ENCODE measurements around the gene MCUB. TPM values are rescaled to one million over a fixed set of nuclear protein-coding genes. Genes with fewer than 3 reads are reported as not detected.

MCUB gene
- total and polyA plus RNA-seq, 3 donors from 2014 or later: 7.7 to 23.4 (median 20.1) TPM

DNA sequence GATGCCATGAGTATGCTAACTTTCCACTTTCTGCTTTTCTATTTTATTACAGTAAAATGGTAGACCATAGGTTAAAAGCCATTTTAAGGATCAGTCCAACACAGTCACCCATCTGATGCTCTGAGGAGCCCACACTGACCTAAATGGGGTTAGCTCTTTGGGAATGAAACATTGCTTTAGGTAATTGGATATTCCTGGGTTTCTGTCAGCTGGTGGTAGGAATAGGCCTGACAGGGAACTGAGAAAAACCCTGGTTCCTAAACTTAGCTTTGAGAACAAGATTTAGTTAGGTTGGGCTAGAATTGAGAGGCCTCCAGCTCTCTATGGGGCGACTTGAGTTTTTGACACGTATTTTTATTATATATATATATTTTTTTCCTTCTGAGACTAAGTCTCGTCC lies 40.4 kb downstream of the MCUB start:
- H3K4me3 ChIP-seq: no peak overlapping the region

DNA sequence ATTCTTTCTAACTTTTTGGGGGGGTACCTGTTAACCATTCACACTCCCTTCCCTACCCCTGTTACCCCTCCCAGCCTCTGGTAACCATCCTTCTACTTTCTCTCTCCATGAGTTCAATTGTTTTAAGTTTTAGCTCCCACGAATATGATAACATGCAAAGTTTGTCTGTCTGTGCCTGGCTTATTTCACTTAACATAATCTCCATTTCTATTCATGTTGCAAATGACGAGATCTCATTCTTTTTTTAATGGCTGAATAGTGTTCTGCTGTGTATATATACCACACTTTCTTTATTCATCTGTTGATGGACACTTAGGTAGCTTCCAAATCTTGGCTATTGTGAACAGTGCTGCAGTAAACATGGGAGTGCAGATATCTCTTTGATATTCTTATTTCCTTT lies 41.3 kb downstream of the MCUB start:
- 85 to 88% methylated on average over 2 of the region's 2 CpGs for WGBS, 2 donors
- H3K27ac ChIP-seq: no peak overlapping the region
- TF ChIP-seq POLR2A (IDR thresholded peaks at IDR 0.05): no peak
- TF ChIP-seq, protein P1, sequence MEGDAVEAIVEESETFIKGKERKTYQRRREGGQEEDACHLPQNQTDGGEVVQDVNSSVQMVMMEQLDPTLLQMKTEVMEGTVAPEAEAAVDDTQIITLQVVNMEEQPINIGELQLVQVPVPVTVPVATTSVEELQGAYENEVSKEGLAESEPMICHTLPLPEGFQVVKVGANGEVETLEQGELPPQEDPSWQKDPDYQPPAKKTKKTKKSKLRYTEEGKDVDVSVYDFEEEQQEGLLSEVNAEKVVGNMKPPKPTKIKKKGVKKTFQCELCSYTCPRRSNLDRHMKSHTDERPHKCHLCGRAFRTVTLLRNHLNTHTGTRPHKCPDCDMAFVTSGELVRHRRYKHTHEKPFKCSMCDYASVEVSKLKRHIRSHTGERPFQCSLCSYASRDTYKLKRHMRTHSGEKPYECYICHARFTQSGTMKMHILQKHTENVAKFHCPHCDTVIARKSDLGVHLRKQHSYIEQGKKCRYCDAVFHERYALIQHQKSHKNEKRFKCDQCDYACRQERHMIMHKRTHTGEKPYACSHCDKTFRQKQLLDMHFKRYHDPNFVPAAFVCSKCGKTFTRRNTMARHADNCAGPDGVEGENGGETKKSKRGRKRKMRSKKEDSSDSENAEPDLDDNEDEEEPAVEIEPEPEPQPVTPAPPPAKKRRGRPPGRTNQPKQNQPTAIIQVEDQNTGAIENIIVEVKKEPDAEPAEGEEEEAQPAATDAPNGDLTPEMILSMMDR (IDR thresholded peaks at IDR 0.05): no peak
- H3K4me1 ChIP-seq: no peaks in the 10 kb centered on the region
- H3K4me3 ChIP-seq: no peak overlapping the region
- DNase-seq: no peak
- no peaks in the 10 kb centered on the region for H3K9me3 ChIP-seq
- H3K27me3 ChIP-seq: no peaks in the 10 kb centered on the region
- intact Hi-C loops (cut with DNase I; ENCODE audit: low total_unique reads): no loop called here
- H3K36me3 ChIP-seq (ENCODE audit: low read depth, missing control alignments): no peaks in the 10 kb centered on the region

More for the DNA sequence above, 40.4 kb downstream of the MCUB start:
- WGBS, 2 donors: 92 to 93% methylated on average over 3 of the region's 3 CpGs
- DNase-seq: no peak
- Histone ChIP-seq H3K27ac (no peak overlapping the region), H3K36me3 (ENCODE audit: low read depth, missing control alignments) (no peaks in the 10 kb centered on the region), H3K27me3 (no peaks in the 10 kb centered on the region), H3K4me1 (no peaks in the 10 kb centered on the region), H3K9me3 (no peaks in the 10 kb centered on the region)
- intact Hi-C loops (cut with DNase I; ENCODE audit: low total_unique reads): no loop called here
- TF ChIP-seq, protein P1 (IDR thresholded peaks at IDR 0.05): no peak
- no peak for TF ChIP-seq POLR2A (IDR thresholded peaks at IDR 0.05)

DNA sequence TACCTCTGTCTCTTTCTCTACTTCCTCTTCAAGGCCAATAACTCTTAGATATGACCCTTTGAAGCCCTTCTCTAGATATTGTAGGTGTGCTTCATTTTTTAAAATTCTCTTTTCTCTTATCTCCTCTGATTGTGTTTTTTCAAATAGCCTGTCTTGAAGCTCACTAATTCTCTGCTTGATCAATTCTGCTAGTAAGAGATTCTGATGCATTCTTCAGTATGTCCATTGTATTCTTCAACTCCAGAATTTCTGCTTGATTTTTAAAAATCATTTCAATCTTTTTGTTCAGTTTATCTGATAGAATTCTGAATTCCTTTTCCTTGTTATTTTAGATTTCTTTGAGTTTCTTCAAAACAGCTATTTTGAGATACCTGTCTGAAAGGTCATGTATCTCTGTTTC lies 47.9 kb downstream of the MCUB start:
- Histone ChIP-seq H3K9me3 (no peaks in the 10 kb centered on the region), H3K27ac (no peak overlapping the region), H3K4me1 (no peaks in the 10 kb centered on the region), H3K4me3 (no peak overlapping the region), H3K27me3 (no peaks in the 10 kb centered on the region), H3K36me3 (ENCODE audit: low read depth, missing control alignments) (no peaks in the 10 kb centered on the region)
- DNase-seq: no peak
- intact Hi-C loops (cut with DNase I; ENCODE audit: low total_unique reads): no loop called here
- no peak for TF ChIP-seq POLR2A (IDR thresholded peaks at IDR 0.05)
- TF ChIP-seq, protein P1 (IDR thresholded peaks at IDR 0.05): no peak

DNA sequence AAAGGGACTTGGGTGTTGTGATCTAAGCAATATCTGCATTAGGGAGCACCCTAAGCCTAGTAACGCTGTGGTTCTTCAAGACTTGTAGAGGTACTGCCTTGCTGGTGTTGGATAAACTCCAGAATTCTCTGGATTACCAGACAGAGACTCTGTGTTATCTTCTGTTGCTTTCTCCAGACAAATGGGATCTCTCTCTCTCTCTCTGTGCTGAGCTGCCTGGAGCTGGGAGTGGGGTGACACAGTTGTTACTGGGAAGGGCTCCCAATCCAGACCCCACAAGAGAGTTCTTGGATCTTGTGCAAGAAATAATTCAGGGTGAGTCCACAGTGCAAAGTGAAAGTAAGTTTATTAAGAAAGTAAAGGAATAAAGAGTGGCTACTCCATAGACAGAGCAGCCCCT lies 48.8 kb downstream of the MCUB start:
- TF ChIP-seq, protein P1 (IDR thresholded peaks at IDR 0.05): no peak
- no peak for TF ChIP-seq POLR2A (IDR thresholded peaks at IDR 0.05)
- H3K9me3 ChIP-seq: no peaks in the 10 kb centered on the region
- no peaks in the 10 kb centered on the region for H3K27me3 ChIP-seq
- WGBS, 2 donors: 100% methylated on average over 1 of the region's 1 CpG
- intact Hi-C loops (cut with DNase I; ENCODE audit: low total_unique reads): no loop called here
- H3K27ac ChIP-seq: no peak overlapping the region
- H3K4me1 ChIP-seq: no peaks in the 10 kb centered on the region
- DNase-seq: no peak
- H3K4me3 ChIP-seq: no peak overlapping the region
- no peaks in the 10 kb centered on the region for H3K36me3 ChIP-seq (ENCODE audit: low read depth, missing control alignments)

DNA sequence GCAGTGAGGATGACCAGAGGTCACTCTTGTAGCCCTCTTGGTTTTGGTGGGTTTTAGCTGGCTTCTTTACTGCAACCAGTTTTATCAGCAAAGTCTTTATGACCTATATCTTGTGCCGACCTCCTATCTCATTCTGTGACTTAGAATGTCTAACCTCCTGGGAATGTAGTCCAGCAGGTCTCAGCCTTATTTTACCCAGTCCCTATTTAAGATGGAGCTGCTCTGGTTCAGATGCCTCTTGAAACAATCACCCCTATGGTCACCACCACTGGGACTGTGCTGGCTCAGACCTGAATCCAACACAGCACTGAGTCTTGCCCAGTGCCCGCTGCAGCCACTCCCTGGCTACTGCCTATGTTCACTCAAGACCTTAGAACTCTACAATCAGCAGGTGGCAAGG lies 49.4 kb downstream of the MCUB start:
- H3K9me3 ChIP-seq: no peaks in the 10 kb centered on the region
- TF ChIP-seq POLR2A (IDR thresholded peaks at IDR 0.05): no peak
- TF ChIP-seq, protein P1 (IDR thresholded peaks at IDR 0.05): no peak
- H3K4me1 ChIP-seq: no peaks in the 10 kb centered on the region
- no peak overlapping the region for H3K27ac ChIP-seq
- H3K36me3 ChIP-seq (ENCODE audit: low read depth, missing control alignments): no peaks in the 10 kb centered on the region
- no peak for DNase-seq
- H3K27me3 ChIP-seq: no peaks in the 10 kb centered on the region
- intact Hi-C loops (cut with DNase I; ENCODE audit: low total_unique reads): no loop called here
- WGBS, 2 donors: 61 to 68% methylated on average over 2 of the region's 2 CpGs
- no peak overlapping the region for H3K4me3 ChIP-seq

Data from testis (tissue), 3 donors.